HG03139 (cell line): ENCODE measurements around the gene GNAZ.

Source experiments
- ATAC-seq: cut with Tn5 transposase; IDR thresholded peaks from one replicate; pipeline ENCODE4 v1.9.1; 2021; ENCODE audit not compliant: unreplicated experiment

Gene GNAZ

GRCh38 chr22:23063539-23064380, 6.6 kb upstream of the GNAZ start:
- no peak for ATAC-seq

- ATAC-seq: no peak
Measured at GRCh38 chr22:23064381-23065068, 5.8 kb upstream of the GNAZ start.

GRCh38 chr22:23065069-23065451, 5.3 kb upstream of the GNAZ start:
- ATAC-seq: no peak

GRCh38 chr22:23065495-23066122, 4.7 kb upstream of the GNAZ start:
- ATAC-seq: no peak

GRCh38 chr22:23066200-23067022, 3.9 kb upstream of the GNAZ start:
- ATAC-seq: no peak

- no peak for ATAC-seq
Measured at GRCh38 chr22:23067023-23067650, 3.2 kb upstream of the GNAZ start.

GRCh38 chr22:23067691-23068090, 2.6 kb upstream of the GNAZ start:
- no peak for ATAC-seq

GRCh38 chr22:23068096-23068831, 2.1 kb upstream of the GNAZ start:
- ATAC-seq: no peak

GRCh38 chr22:23068832-23069385, 1.4 kb upstream of the GNAZ start:
- ATAC-seq: no peak

GRCh38 chr22:23069502-23070357, 589 bp upstream of the GNAZ start:
- no peak for ATAC-seq

GRCh38 chr22:23071230-23072076, 1.1 kb downstream of the GNAZ start:
- ATAC-seq: no peak

DNA sequence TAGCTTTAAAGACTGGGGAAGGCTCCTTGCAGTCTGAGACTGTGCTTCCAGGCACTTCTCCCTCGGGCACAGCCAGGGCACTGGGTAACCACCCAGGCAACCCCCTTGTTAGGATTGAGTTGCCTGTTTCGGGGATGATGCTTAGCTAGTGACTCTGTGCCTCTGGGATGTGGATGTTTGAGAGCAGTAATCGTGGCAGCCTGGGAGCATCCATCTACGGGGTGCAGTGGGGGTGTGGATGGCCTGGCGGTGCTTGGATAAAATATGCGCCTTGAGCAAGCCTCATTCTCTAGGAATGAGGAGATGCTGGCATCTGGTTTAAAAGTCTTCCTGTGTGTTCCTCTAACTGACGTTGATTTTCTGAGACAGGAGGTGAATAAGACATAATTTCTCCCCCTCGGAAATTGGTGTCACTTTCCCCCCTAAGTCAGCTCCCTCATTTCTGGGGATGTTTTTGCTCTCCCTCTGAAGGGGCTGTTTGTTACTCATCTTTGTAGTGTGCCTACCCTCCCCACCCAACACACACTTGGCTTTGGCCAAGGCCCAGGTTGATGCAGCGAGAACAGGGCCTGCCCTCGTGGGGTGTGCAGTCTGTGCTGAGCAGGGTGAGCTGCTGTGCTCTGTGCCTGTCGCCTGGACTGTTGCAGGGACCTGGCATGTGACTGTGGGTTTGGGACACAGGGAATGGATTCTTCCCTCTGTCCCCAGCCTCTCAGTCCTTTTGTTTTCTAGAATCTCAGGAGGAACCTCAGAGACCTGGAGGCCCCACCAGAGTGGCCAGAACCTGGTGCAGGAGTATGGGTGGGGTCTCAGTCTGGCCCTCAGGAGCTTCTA, 2.0 kb downstream of the GNAZ start:
- ATAC-seq: no peak

DNA sequence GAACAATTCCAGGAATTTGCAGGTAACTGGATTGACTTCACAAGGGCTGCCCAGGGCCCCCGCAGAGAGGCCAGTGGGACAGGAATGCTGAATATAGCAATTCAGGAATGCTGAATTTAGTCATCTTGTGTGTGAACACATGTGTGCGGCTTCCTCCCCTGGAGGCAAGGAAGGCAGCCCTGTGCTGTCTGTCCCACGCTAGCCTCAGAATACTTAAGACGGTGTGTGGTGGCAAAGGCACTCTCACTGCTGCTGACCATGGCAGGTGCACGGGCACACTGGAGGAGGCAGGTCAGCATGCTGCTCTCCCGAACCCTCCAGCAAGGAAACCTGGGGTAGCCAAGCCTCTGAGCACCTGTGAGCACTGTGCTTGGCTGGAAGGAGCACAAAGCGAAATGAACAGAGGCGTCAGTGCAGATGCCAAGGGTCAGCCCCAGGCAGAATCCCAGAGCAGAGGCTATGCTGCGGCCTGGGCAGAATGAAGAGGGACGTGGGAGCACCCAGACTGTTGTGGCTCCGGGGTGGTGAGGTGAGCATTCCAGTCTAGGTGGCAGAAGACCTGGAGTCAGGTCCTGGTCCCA, 2.7 kb downstream of the GNAZ start:
- ATAC-seq: no peak

DNA sequence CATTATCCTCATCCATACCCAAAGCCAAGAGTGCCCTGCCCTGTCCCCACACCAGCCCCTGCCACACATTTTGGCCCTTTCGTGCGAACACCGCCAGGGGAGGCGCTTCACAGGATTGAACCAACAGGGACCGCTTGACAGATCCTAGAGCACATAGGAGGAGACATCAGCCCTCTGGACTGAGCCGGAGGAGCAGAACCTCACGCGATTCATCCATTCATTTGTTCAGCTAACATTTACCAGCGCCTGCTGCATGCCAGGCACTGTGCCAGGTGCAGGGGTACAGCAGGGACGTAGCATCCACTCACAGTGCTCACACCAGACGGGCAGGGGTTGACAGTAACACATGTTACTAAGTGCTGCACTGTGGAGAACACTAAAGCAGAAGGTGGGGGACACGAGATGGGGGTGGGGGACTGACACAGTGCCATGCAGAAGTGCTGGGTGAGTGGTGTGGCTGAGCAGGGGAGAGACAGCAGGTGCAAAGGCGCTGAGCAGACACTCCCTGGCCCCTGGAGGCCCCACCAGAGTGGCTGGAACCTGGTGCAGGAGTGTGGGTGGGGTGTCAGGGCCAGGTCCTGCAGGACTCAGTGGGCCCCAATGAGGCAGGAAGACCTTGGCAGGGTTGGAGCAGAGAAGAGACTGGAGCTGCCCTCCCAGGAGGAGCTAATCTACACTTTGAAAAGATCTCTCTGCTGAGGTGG, 3.4 kb downstream of the GNAZ start:
- ATAC-seq: no peak

DNA sequence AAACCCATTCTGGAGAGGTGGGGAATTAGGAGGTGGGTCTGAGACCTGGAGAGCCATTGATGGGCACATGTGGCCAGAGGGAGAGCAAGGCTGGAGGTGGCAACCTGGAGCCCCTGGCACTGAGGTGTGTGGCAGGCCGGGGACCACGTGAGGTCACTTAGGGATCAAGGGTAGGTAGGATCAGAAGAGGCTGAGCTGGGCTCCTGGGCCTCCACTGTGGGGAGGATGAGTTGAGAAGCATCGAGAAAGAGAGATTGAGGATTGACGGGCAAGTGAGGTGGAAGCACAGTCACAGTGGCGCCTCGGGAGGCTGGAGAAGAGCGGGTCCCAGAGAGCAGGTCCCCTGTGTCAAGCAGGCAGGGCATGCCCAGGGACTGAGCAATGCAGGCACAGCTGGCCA, 4.1 kb downstream of the GNAZ start:
- ATAC-seq: no peak

DNA sequence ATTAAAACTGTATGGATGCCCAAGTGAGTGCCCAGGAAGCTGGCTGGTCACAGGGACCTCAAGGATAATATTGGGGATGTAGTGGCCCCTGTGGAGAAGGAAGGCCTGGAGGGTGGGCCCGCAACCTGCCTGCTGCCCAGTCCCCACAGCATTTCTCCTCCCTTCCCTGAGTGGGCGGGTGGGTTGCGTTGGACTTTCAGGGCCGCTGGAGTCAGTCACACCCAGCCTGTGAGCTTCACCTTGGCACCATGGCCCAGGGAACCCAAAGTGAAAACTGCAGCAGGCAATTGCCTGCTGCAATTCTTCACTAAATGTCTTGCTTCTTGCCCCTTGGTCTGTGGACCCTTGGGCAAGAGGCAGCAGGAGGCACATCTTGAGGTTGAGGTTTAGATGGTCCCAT, 4.7 kb downstream of the GNAZ start:
- no peak for ATAC-seq
